NCI-H2196 treated with DMSO at 0.1 percent for 48 hours (cell line): ENCODE results near the gene NBPF11.
"Not testable (repeated sequence)": the region's sequence is repeated elsewhere in the genome, so short reads cannot be mapped to it uniquely, and the experiment has no call there.

Experiments used
- DNase-seq: peaks from one replicate; lab custom pipeline; 2025; ENCODE audit not compliant: unreplicated experiment; lab: John Stamatoyannopoulos, UW

The NBPF11 gene

GRCh38 chr1:148151371-148151819 is 686 bp downstream of the NBPF11 start:
- not testable (repeated sequence) for DNase-seq

DNA sequence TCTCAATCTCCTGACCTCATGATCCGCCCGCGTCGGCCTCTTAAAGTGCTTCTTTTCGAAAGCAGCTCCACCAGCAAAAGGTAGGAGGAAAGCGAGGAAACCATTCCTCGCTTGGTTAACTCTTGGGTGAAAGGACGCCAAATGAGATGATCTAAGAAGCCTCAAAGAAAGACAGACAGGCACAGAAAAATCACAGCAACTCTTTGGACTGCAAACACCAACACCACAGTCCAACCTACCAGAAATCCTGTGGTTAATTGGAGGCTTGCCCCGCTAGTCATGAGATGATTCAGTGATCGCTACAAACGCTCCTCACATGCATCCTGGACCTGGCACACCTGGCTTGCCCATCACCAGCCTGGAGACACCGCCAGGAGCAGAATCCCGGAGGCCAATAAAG is 1.1 kb downstream of the NBPF11 start:
- not testable (repeated sequence) for DNase-seq

GRCh38 chr1:148150014-148150413 is 2.1 kb downstream of the NBPF11 start:
- not testable (repeated sequence) for DNase-seq

DNA sequence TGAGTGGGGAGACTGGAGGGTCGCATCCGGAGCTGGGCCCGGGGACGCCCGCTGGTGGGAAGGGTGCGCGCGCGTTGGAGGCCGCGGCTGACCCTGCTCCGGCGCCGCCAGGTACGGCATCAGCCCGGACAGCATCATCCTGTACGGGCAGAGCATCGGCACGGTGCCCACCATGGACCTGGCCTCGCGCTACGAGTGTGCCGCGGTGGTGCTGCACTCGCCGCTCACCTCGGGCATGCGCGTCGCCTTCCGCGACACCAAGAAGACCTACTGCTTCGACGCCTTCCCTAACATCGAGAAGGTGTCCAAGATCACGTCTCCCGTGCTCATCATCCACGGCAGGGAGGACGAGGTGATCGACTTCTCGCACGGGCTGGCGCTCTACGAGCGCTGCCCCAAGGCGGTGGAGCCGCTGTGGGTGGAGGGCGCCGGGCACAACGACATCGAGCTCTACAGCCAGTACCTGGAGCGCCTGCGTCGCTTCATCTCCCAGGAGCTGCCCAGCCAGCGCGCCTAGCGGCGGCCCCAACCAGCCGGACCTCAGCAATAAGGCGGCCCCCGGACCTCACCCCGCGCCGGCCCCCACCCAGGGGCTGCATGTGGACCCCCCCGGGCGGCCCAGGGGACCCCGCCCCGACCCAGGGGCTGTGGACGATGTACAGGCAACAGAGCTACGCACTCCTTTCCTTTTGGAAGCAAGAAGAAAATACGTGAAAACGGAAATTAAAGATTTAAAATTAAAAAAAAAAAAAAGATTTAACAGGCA is 2.8 kb downstream of the NBPF11 start:
- DNase-seq, result not testable (repeated sequence)

DNA sequence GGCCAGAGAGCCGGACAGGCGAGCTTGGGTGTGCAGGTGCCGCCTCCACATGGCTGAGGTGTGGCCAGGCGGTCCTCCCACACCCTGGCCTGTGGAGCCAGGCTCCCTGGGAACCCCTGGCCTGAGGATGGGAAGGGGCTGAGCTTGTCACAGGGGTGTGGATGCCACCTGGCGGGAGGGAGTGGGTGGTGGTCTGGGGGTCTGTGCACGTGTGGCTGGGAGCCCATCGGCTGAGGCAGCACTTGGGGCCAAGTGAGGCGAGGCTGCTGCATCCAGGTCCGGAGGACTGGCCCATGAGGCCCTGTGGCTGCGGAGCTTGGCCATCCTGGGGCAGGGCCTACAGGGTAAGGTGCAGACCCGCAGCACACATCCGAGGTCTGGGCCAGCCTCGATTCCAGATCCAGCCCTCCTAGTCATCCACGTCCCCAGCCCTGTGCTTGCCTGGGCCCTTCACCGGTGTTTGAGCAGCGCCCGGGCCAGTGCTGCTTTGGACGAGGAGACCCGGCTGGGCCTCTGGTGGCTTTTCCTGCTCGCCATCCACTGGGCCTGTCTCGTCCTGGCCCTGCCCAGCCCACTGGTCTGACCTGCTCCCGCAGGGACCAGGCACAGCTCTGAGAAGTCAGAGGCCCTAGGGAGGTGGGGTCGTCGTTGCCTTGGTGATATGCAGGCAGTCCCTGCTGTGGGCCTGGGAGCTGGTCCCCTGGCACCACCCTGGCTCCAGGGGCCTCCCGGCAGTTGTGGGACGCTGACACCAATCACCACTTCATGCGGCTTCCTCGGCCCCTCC is 4.8 kb downstream of the NBPF11 start:
- not testable (repeated sequence) for DNase-seq

DNA sequence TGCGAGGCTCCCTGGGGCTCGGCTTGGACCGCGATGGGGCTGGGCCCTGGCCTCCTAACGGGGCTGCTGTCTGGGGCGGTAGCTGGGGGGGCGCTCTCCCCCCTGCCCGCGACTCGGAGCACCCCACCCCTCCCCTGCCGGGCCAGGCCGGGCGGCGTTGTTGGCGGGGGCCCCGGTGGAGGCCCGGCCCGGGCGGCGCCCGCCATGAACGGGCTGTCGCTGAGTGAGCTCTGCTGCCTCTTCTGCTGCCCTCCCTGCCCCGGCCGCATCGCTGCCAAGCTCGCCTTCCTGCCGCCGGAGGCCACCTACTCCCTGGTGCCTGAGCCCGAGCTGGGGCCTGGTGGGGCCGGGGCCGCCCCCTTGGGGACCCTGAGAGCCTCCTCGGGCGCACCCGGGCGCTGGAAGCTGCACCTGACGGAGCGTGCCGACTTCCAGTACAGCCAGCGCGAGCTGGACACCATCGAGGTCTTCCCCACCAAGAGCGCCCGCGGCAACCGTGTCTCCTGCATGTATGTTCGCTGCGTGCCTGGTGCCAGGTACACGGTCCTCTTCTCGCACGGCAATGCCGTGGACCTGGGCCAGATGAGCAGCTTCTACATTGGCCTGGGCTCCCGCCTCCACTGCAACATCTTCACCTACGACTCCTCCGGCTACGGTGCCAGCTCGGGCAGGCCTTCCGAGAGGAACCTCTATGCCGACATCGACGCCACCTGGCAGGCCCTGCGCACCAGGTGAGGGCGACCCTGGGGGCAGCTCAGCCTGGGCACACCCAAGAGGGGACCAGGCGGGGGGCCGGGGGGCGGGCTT is 5.7 kb downstream of the NBPF11 start:
- DNase-seq, result not testable (repeated sequence)

DNA sequence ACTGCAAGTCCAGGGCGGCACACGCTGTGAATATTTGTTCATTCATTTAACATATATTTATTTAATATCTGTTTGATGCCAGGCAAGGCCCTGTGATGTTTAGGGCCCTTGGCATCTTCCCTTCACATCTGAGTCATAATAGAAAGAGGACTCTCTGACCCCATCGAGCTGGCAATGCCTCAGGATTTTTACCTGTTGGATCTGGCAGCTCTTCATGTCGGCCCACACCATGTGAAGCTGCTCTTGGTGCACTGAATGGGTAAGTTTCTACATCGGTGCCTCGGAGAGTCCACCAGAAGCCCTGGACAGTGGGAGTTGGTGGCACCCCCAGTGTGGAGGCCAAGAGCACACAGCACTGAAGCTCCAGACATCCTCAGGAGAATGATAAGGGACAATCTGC is 8.9 kb downstream of the NBPF11 start:
- DNase-seq, result not testable (repeated sequence)

DNA sequence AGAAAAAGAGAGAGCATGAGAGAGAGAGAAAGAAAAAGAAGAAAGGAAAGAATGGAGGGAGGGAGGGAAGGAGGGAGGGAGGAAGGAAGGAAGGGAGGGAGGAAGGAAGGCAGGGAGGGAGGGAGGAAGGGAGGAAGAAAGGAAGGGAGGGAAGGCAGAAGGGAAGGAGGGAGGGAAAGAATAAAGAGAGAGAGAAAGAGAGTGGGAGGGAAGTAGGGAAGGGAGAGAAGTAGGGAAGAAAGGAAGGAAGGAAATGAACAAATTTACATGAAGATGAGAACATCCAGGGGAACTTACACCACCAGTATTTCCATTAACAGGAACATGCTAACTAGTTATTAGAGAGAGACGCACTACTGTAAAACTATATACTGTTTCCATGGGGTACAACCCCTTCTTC is 10.1 kb downstream of the NBPF11 start:
- not testable (repeated sequence) for DNase-seq

GRCh38 chr1:148138606-148139005 is 13.5 kb downstream of the NBPF11 start:
- DNase-seq, result not testable (repeated sequence)

DNA sequence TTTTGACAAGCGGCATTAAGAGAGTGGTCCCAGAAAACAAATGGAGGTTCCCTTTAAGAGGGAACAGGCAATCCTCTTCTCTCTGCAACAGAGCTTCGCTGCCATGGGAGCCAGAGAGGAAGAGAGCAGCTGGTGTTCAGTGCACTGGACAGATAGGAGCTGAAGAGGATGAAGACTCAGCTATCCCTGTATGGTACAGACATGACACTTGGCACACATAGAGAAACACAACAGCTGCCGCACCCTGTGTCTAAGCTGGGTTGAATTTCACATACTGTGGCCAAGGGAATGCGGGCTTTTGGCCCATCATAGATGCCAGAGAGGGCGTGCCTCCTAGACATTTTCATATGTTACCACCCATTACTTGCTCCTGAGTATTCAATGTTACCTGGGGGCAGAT is 29.7 kb downstream of the NBPF11 start:
- not testable (repeated sequence) for DNase-seq

DNA sequence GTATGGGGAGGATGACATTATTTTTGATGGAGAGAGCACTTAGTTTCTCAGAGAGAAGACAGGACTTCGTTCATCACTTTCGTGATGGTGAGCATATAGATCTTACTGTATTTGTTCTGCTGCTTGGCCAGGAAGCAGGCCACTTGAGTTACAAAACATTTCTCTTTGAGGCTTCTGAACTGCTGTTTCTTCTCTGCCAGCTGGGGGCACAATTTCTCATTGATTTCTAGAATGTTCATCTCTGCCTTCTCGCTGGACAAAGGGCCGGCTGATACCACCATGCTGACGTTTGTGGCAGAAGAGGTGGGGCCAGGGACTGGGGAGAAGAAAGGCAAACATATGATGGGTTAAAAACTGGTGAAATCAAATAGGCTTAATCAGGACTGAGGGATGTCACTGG is 31.7 kb downstream of the NBPF11 start:
- not testable (repeated sequence) for DNase-seq

- not testable (repeated sequence) for DNase-seq
Observed at GRCh38 chr1:148095732-148096131, 56.3 kb downstream of the NBPF11 start.

- not testable (repeated sequence) for DNase-seq
Observed at GRCh38 chr1:148086196-148086595, 65.9 kb downstream of the NBPF11 start.

DNA sequence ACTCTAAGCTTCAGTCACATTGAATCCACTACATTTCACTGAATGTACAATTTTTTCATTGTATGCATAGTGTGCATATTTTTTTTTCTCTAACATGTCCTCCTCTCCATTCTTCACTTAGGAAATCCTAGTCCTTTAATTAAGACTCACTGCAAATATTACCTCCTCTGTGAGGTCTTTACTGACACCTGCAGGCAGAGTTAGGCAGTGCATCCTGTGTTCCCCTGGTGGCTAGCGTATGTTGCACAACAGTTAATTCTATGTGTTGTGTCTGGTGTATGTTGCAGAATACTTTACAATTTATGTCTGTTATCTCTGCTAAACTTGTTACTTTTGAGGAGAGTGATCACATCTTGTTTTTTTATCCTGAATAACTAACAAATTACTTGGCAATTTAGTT is 70.9 kb downstream of the NBPF11 start:
- DNase-seq, result not testable (repeated sequence)

DNA sequence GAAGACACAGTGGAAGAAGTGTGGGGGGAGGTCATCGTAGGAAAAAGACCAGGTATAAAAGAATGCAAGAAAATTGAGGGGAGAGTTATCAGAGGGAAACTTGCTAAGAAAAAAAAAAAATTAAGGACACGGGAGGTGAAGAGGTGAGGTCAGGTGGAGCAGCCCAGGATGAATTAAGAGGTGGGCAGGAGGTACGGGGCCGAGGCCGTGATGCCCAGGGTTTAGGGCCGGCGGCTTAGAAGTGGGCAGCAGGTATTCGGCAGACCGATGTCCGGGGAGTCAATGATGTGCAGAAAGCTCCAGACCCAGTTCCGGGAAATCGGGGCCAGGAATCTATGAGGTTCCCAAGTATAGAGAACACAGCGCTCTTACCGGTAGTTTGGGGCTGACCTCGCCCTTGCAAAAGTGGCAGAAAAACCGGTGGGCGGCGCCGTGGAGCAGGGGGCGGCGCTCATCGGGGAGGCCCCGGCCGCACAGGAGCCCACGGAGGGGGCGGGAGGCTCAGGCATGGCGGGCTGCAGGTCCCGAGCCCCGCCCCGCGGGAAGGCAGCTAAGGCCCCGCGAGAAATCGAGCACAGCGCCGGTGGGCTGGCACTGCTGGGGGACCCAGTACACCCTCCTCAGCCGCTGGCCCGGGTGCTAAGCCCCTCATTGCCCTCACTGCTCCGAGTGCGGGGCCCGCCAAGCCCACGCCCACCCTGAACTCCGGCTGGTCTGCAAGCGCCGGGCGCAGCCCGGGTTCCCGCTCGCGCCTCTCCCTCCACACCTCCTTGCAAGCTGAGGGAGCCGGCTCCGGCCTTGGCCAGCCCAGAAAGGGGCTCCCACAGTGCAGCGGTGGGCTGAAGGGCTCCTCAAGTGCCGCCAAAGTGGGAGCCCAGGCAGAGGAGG is 73.2 kb downstream of the NBPF11 start:
- DNase-seq, result not testable (repeated sequence)

DNA sequence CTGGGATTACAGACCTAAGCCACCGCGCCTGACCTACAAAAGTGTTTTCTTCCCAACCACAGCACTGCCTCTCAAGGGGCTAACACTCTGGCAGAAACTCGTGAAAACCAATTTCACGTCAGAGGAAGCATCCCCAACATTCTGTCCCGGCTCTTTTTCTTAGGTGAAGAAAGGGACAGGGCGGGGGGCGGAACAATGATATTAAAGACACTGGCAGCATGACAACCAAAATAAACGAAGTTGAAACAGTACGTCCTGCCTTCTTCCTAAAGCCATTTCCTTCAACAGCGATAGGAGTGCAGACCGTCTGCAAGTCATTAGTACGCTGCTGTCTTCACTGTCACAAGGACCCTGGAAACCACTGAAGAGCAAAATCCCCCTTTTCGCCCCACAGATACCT is 74.0 kb downstream of the NBPF11 start:
- DNase-seq, result not testable (repeated sequence)

GRCh38 chr1:148077458-148077857 is 74.6 kb downstream of the NBPF11 start:
- not testable (repeated sequence) for DNase-seq

GRCh38 chr1:148073392-148073791 is 78.7 kb downstream of the NBPF11 start:
- not testable (repeated sequence) for DNase-seq

- not testable (repeated sequence) for DNase-seq
Observed at GRCh38 chr1:148068606-148069005, 83.5 kb downstream of the NBPF11 start.

DNA sequence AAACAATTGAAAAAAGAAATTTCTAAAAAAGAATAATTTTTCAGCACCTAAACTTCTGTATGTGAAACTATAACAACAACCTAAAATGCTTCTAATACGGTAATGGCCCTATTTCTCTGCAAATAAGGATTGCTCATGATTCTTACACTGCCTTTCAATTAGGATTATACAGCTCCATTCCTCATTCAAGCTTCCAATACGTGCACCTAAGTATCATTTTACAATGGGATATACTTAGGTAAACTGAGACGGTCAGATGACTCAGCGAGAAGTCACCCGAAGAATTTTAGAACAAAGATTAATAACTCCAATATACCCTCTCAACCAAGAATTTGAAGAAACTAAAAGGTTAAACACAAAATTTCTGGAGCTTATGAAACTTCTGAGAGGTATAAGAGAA is 83.9 kb downstream of the NBPF11 start:
- DNase-seq, result not testable (repeated sequence)
